HT1080 (cell line): ENCODE measurements around the gene ACBD6. TPM values are rescaled to one million over a fixed set of nuclear protein-coding genes. Genes with fewer than 3 reads are reported as not detected.
"Not testable (repeated sequence)": the region's sequence is repeated elsewhere in the genome, so short reads cannot be mapped to it uniquely, and the experiment has no call there.

Experiments used
- DNase-seq: peaks from one replicate; pipeline ENCODE4 v3.0.0-alpha.2; 2015; ENCODE audit warnings: low read depth
- total RNA-seq: library from RNA; depleted of rRNA; stranded (reverse); fragments of >200 nt; shearing (Covaris generic); gene quantifications from 2 replicates; pipeline ENCODE4 v1.2.3, GENCODE V29; 2014

ACBD6 gene
- total RNA-seq, 1 experiment from 2014 or later: 67.0 TPM

DNA sequence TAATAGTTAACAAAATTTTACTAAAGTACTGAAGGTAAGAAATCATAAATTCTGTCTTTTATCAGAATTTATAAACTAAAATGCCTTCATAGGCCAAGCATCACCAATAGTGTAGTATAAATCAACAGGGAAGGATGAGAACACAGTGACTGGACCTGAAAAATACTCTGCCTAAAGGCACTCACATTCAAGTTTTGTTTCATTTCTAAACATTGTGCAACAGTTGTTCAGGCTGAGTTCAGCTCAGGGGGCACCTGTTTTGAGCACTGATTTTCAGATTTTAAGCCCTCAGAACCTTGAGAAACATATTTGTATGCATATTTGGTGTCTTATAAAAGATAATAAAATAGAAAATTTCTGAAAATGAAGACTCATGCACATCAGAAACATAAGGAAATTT is 12.4 kb downstream of the ACBD6 start:
- DNase-seq: no peak

DNA sequence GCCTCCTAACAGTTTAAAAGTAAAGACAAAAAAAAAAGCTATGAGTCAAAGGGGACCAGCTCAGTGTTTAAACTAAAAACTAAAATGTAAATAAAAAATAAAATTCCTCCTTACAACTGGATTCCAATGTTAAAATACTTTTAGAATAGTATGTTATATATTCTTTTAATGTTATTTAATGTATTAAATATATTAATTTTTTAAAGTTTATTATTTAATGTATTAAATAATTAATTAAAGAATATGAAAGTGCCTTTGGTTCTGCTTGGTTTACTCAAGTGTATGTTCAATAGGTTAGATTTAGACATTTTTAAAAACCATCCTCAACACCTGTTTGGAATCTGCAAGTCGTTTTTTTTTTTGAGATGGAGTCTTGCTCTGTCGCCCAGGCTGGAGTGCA is 13.1 kb downstream of the ACBD6 start:
- DNase-seq: no peak

DNA sequence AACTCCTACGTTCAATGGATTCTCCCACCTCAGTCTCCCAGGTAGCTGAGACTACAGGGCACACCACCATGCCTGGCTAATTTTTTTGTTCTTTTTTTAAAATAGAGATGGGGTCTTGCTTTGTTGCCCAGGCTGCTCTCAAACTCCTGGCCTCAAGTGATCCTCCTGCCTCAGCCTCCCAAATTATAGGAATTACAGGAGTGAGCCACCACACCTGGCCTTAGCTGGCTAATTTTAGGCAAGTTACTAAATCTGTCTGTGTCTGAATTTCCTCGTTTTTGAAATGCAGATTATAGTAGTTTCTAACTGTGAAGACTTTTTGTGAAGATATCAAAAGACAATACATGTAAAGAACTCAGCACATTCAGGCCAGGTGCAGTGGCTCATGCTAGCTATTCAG is 13.7 kb downstream of the ACBD6 start:
- DNase-seq: no peak

DNA sequence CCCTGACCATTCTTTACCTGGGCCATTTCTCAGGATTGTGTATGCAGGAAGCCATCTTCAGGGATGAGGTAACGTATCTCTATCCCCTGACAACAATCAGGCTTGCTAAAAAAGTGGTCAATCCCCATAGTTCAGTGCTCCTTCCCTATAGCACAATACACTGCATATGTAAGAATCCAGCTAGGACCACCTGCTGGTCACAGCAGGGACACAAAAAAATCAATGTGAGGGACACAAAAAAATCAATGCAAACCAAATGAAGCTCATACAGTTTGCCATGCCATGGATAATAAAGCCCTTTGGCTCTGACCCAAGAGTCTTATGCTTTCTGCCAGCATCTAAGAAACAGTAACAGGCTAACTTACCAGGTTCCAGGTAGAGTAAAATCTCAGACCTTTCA is 16.3 kb downstream of the ACBD6 start:
- no peak for DNase-seq

DNA sequence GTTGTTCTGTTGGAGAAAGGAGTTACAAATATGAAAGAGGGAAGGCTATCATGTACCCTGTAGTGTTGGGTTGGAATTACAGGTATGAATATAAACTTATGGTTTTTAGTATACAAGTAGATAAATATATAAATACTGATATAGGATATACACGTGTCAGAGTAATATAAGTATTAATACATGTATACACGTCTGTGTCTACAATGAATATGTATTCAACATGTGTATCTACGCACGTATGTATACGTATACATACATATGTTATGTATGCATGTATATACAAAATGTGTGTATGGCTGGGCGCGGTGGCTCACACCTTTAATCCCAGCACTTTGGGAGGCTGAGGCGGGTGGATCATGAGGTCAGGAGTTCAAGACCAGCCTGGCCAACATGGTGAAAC is 17.9 kb downstream of the ACBD6 start:
- no peak for DNase-seq

DNA sequence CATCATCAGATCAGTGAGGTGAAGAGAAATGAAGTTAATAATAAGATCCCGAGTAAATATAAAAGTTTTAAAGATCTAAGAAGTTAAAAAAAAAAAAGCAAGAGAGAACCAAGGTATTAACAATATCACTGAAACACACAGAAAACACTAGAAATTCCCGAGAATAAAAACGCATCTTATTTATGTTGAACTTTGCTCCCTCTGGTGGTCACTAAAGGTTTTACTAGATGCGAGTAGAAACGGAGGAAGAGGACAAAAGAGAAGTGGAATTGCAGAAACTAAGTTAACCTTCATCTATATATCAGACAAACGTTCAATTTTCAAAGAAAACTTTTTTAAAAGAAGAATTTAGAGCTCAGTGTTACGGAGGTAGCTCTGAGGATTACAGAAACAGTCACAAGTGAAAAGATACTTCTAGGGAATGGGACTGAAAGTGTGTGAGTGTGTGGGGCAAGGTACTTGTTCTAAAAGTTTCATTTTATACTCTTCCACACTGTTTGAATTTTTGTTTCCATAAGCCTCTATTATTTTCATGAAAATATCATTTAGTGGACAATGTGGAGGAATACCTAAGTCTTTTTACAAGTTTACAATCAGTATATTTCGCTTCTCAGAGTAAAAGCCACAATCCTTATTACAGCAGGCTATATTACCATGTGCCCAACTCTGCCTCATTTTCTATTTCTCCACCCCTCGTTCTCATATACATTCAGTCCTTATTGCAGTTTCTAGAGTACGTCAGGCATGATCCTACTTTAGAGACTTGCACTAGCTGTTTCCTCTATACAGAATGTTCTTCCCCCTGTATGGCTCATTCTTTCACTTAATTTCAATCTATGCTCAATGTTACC is 19.7 kb downstream of the ACBD6 start:
- peak; percentile 45 for DNase-seq

DNA sequence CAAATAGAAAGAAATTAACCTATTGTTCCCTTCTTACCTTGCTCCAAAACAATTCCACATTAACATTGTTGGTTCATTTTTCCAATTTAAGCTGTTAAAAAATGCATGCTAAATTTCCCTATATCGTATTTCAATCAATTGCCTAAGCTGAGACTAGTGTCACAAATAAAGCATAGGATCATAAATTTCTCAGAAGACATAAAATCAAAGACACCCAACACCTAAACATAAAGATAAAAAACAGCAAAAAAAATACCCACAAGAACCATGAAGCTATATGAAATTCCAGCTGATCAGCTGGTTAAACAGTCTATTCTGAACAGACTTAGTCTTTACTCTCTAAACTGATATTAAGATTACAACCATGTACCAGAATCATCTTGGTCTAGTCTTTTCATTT is 32.3 kb downstream of the ACBD6 start:
- DNase-seq: no peak

DNA sequence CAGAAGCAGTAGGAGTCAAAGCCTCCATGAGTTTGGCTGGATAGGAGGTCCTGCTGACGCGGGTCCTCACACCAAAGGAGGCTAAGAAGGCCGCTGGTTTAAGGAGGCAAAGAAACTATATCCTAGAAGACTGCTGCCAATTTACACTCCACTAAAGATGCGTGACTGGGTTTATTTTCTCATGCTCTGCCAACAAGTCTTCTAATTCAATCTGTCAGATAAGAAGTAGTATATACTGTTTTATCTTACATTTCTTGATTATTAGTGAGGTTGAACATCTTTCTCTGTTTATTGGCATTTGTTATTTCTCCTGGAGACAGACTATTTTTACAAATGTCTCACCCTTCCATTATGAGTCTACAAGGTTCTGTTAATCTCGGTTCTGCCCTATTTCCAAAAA is 34.1 kb downstream of the ACBD6 start:
- DNase-seq: no peak

DNA sequence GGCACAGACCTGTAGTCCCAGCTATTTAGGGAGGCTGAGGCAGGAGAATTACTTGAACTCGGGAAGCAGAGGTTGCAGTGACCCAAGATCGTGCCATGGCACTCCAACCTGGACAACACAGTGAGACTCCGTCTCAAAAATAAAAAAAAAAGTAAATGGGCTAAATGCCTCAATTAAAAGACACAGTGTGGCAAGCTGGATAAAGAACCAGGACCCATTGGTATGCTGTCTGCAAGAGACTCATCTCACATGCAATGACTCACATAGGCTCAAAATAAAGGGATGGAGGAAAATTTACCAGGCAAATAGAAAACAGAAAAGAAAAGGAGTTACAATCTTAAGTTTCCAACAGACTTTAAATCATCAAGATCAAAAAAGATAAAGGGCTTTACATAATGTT is 40.3 kb downstream of the ACBD6 start:
- no peak for DNase-seq

DNA sequence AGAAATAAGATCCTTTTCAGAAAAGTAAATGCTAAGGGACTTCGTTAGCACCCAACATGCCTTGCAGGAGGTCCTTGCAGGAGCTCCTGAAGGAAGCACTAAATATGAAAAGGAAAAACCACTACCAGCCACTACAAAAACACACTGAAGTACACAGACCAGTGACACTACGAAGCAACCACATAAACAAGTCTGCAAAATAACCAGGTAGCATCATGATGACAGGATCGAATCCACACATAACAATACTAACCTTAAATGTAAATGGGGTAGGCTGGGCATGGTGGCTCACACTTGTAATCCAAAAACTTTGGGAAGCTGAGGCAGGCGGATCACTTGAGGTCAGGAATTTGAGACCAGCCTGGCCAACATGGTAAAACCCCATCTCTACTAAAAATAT is 40.7 kb downstream of the ACBD6 start:
- not testable (repeated sequence) for DNase-seq

DNA sequence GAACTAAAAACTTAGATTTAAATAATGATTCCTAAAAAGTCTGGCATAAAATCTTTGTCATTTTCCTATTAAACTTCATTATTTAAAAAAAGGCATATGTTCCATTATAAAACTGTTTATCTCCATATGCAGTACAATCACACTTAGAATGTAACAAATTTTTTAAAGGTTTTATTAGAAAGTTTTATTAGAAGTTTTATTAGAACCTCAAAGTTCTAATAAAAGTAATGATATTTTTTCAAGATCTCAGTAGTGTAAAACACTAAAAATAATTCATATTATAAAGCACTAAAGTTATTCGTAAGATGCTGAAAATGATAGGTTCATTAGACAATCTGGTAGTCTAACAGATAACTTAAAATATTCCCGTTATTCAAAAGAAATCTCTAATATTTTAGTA is 43.6 kb downstream of the ACBD6 start:
- no peak for DNase-seq

DNA sequence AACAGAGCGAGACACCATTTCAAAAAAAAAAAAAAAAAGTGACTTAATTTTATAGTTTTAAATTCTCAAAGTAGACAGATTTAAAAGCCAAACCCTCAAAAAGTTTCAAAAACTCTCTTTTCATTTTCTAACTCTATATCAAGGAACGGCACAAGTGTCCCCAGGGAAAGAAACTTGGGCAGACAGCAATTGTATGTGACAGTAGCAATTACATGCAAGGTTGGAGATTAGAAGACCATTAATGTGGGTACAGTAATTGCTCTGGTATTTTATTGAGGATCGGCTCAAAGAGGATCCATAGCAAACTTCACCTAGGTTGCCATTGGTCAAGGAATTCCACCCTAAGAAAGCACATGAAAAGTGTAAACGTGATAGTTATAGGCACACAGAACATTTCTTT is 46.2 kb downstream of the ACBD6 start:
- no peak for DNase-seq

DNA sequence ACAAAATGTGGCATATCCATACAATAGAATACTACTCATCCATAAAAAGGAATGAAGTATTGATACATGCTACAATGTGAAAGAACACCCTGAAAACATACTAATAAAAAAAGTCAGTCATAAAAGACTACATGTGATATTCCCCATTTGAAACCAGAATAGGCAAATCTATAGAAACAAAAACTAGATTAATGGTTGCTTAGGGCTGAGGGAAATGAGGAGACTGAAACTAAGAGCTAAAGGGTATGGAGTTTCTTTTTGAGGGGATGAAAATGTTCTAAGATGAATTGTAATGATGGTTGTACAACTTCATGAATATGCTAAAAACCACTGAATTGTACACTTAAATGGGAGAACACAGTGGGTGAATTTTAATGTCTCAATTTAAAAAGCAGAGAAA is 50.9 kb downstream of the ACBD6 start:
- no peak for DNase-seq

DNA sequence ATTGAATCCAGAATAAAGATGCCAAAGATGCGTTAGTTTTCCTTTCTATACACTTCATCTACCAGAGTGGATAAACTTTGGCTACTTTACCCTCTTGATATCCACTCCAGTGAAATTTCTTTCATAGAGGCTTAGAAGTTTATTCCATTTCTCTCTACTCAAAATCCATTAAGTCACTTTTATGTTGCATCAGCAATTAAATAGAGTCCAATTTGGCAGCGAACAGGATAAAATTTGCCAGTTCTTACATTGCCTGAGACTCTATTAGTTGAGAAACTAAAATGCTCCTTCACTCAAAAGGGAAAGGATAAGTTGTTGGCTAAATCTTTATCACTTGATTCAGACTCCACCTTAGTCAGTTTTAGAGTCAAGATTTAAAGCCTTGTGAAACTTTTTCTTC is 57.9 kb downstream of the ACBD6 start:
- no peak for DNase-seq

DNA sequence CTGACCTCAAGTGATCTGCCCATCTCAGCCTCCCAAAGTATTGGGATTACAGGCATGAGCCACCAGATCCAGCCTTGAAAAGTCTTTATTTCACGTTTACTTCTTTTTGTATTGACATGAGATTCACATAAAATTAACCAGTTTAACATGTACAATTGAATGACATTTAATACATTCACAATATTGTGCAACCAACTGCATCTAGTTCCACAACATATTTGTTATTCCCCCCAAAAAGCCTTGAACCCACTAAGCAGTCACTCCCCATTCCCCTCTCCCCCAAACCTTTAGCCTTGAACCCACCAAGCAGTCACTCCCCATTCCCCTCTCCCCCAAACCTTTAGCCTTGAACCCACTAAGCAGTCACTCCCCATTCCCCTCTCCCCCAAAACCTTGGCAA is 62.0 kb downstream of the ACBD6 start:
- DNase-seq: no peak

DNA sequence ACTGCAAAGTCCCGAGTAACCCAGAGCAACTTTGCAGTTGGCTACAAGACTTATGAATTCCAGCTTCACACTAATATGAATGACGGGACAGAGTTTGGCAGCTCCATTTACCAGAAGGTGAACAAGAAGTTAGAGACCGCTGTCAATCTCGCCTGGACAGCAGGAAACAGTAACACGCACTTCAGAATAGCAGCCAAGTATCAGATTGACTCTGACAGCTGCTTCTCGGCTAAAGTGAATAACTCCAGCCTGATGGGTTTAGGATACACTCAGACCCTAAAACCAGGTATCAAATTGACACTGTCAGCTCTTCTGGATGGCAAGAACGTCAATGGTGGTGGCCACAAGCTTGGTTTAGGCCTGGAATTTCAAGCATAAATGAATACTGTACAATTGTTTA is 66.8 kb downstream of the ACBD6 start:
- DNase-seq: no peak

DNA sequence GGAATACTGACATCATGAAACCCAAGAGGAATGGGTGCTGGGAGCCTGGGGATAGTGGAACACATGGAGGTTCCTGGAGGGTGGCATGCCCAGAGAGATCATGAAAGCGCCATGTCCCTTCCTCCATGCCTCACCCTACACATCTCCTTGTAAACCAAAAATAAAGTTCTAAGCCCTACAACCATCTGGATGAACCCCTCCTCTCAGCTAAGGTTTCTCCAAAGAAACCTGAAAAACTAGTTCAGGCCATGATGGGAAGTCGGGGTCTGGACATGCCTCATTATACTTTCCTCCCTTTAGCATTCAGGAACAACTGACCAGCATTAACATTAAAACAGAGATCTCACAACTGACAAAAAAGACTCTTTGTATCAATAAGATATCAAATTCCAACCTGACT is 68.5 kb downstream of the ACBD6 start:
- DNase-seq: no peak

DNA sequence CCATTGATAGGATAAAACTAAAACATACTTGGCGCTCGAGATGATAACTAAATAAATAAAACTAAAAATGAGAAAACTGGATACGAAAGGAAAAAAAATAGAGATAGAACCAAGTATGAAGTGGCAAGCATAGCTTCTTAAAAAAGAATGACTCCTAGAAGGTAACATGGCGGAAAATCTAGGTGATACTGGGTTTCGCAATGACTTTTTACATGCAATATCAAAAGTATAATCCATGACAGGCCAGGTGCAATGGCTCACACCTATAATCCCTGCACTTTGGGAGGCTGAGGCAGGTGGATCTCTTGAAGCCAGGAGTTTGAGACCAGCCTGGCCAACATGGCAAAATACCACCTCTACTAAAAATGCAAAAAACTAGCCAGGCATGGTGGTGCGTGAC is 70.7 kb downstream of the ACBD6 start:
- no peak for DNase-seq

DNA sequence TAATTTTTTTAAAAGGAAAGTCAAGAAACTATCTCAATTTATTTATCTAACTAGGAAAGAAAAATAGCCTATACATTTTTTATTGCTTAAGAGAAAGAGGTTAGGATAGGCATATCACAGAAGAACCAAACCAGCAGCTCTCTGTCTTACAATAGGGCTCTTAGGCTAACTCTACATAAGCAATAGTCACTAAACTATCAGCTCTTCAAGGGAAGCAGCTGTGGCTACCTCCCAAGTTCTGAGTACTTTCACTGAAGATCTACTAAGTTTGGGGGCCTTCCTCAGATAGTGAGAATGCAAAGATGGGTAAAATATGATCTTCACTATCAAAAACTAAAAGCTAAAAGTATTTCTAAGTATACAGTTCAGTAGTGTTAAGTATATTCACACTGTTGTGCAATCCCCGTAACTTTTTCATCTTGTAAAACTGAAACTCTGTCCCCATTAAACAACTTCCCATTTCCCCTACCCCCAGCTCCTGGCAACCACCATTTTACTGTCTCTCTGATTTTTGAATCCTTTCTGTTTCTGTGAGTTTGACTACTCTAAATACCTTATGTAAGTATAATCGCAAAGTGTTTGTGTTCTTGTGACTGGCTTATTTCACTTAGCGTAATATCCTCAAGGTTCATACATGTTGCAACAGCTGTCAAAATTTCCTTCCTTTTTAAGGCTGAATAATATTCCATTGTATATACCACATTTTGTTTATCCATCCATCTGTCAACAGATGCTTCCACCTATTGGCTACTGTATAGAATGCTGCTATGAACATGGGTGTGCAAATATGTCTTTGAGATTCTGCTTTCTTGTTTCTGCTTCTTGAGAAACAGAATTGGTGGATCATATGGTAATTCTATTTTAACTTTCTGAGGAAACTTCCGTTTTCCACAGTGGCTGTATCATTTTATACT is 73.3 kb downstream of the ACBD6 start:
- no peak for DNase-seq

DNA sequence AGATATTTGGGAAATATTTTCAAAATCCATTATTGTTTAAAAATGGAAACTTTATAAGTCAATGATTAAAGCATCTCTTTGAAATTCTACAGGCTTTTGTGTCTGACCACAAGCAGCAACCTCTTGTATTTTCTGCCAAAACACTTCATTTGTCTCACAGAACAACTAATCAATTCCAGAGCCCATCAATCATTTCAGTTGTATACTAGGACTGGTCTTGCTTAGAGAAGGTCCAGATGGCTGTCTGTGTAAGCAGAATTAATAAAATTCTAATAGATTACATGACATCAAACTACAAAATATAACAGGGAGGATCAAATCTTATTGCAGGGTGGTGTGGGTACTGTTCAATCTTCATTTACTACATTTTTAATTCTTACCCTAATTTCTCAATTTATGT is 76.4 kb downstream of the ACBD6 start:
- DNase-seq: no peak

DNA sequence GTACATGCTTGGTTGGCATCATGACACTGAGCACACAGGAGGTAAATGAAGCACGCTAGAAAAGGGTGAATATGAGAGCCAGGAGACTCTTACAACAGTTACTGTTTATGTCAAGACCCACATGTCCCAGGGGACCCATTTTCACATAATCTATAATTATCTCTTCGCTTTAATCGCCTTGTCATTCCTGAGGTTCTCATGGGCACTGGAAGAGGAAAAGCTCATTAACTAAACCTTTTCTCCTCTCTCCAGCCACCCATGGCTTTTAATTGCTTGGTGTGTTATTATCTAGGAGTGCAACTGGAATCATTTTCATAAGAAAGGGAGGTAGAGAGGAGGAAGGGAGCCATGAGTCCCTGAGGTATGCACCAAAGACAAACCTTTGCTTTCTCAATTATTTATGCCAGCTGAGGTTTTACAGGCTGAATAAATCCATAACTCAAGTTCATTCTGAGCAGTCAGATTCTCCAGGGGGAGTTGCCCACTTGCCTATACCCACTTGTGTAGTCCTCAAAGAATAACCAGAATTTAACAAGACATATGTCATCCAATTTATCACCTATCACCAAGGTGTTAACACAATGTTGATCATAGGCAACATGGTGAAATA is 77.4 kb downstream of the ACBD6 start:
- no peak for DNase-seq

DNA sequence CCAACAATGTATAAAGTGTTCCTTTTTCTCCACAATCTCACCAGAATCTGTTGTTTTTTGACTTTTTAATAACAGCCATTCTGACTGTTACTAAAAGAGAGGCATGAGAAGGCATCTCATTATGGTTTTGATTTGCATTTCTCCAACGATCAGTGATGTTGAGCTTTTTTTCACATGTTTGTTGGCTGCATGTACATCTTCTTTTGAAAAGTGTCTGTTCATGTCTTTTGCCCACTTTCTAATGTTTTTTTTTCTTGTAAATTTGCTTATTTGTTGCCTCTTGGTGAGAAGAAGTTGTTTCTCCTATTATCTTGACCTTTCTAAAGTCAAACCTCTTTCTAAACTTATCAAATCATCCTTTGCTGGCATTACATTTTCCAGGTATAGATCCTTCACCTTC is 80.8 kb downstream of the ACBD6 start:
- DNase-seq: no peak
